ENCODE data around the gene SPINK6.

The SPINK6 gene

DNA sequence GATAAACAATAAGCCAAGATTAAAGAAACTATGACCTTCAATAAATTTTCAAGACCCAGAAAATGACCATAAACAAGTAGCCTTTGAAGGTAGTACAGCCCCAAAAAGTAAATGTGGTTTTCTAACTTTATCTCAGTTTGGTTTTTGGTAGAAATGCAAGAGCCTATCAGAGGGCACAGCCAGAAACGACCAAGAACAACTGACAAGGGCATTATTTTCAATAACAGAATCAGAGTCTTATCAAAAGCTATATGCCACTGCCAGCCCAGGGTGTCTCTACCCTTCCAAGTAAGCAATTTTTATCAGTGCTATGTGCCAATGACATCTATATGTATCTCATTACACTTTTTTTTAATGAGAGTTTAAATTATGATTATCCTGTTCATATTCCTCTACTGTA is 11.8 kb upstream of the SPINK6 start:
- no peak overlapping the region for H3K4me3 ChIP-seq (ENCODE audit: low read length)
- no peak overlapping the region for H3K27ac ChIP-seq (ENCODE audit: low read length)
- no peak overlapping the region for H3K9ac ChIP-seq (ENCODE audit: low read depth, low read length)
- H3K4me1 ChIP-seq (ENCODE audit: insufficient read depth, low read length) = no peaks in the 10 kb centered on the region
- no peaks in the 10 kb centered on the region for H3K36me3 ChIP-seq (ENCODE audit: insufficient read depth, low read depth, low read length)
- no peaks in the 10 kb centered on the region for H3K9me3 ChIP-seq (ENCODE audit: insufficient read depth, low read depth, low read length)
- H3K27me3 ChIP-seq (ENCODE audit: insufficient read depth, low read length) = no peaks in the 10 kb centered on the region

- Histone ChIP-seq H3K4me1 (ENCODE audit: insufficient read depth, low read length) (no peaks in the 10 kb centered on the region), H3K27me3 (ENCODE audit: insufficient read depth, low read length) (no peaks in the 10 kb centered on the region), H3K9me3 (ENCODE audit: insufficient read depth, low read depth, low read length) (no peaks in the 10 kb centered on the region), H3K27ac (ENCODE audit: low read length) (no peak overlapping the region), H3K36me3 (ENCODE audit: insufficient read depth, low read depth, low read length) (no peaks in the 10 kb centered on the region), H3K4me3 (ENCODE audit: low read length) (no peak overlapping the region), H3K9ac (ENCODE audit: low read depth, low read length) (no peak overlapping the region)
Observed at GRCh38 chr5:148193202-148193601, 9.6 kb upstream of the SPINK6 start.

DNA sequence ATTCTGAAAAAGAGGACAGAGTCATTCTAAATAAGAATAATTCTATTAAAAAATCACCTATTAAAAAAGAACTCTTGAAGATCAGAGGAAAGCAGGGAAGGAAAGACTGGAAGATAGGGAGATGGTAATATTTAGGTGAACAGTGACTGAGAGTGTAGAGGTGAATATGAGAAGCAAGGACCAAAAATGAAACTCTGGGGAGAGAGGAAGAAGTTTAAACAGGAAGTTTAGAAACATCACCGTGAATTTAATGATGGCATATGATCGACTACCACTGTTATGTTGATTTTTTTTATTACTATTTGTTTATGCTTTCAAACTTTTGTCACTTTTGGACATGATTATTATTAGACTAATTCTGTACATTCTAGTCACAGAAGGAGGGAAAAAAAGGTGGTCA is 1.7 kb upstream of the SPINK6 start:
- no peaks in the 10 kb centered on the region for H3K4me1 ChIP-seq (ENCODE audit: insufficient read depth, low read length)
- H3K4me3 ChIP-seq (ENCODE audit: low read length) = no peak overlapping the region
- no peaks in the 10 kb centered on the region for H3K27me3 ChIP-seq (ENCODE audit: insufficient read depth, low read length)
- H3K9me3 ChIP-seq (ENCODE audit: insufficient read depth, low read depth, low read length) = no peaks in the 10 kb centered on the region
- no peaks in the 10 kb centered on the region for H3K36me3 ChIP-seq (ENCODE audit: insufficient read depth, low read depth, low read length)
- no peak overlapping the region for H3K9ac ChIP-seq (ENCODE audit: low read depth, low read length)
- H3K27ac ChIP-seq (ENCODE audit: low read length) = no peak overlapping the region

DNA sequence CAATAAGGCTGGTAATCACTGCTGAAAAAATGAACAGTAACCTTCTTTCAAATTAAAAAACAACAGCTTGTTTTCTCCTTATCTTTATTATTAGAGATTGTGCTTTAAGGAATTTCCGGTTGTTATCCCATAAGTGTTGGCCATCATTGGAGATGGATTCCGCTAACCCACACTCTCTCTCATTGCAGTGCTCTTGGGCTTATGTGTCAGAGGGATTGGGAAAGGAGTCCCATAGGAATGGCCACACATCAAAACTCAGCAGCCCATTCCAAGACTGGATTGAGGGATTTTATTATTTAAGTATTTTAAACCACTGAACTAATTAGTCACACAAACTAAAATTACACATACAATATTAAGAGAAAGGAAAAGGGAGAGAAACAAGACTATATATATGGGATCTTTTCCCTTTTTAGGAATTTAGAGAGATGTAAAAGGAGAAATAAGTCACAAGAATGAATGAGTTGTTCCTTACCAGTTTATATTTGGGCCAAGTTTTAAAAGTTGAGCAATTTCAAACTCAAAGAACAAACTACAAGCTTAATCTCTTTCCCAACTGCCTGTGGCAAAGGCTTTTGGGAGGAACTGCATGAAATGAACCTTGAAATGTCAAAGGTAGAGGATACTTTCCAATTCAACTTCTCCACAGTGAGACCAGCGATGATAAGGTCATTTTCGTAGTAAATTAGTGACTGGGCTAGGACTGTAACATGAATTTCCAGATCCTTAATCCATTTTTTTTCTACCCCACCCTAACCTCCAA is 2.4 kb downstream of the SPINK6 start:
- Histone ChIP-seq H3K27ac (ENCODE audit: low read length) (no peak overlapping the region), H3K9ac (ENCODE audit: low read depth, low read length) (no peak overlapping the region), H3K4me3 (ENCODE audit: low read length) (no peak overlapping the region), H3K9me3 (ENCODE audit: insufficient read depth, low read depth, low read length) (no peaks in the 10 kb centered on the region), H3K4me1 (ENCODE audit: insufficient read depth, low read length) (no peaks in the 10 kb centered on the region), H3K36me3 (ENCODE audit: insufficient read depth, low read depth, low read length) (no peaks in the 10 kb centered on the region), H3K27me3 (ENCODE audit: insufficient read depth, low read length) (no peaks in the 10 kb centered on the region)

DNA sequence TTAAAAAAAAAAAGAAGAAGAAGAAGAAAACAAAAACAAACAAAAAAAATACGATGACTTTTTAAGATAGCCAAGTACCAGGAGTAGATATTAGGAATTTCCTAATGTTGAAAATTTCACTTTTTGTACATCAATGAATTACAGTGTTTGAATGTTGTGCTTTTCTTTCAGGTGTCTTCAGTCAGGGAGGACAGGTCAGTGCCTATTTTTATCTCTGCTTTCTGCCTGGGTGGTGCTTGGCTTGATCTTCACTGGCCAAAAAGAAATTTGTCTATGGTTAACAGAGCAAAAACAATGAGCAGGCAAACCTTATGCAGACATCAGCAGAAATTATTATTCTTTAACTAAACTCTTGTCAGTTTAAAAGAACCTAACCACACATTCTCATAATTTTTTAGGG is 3.0 kb downstream of the SPINK6 start:
- no peaks in the 10 kb centered on the region for H3K9me3 ChIP-seq (ENCODE audit: insufficient read depth, low read depth, low read length)
- no peaks in the 10 kb centered on the region for H3K4me1 ChIP-seq (ENCODE audit: insufficient read depth, low read length)
- H3K9ac ChIP-seq (ENCODE audit: low read depth, low read length) = no peak overlapping the region
- H3K4me3 ChIP-seq (ENCODE audit: low read length) = no peak overlapping the region
- no peaks in the 10 kb centered on the region for H3K27me3 ChIP-seq (ENCODE audit: insufficient read depth, low read length)
- H3K36me3 ChIP-seq (ENCODE audit: insufficient read depth, low read depth, low read length) = no peaks in the 10 kb centered on the region
- H3K27ac ChIP-seq (ENCODE audit: low read length) = no peak overlapping the region

DNA sequence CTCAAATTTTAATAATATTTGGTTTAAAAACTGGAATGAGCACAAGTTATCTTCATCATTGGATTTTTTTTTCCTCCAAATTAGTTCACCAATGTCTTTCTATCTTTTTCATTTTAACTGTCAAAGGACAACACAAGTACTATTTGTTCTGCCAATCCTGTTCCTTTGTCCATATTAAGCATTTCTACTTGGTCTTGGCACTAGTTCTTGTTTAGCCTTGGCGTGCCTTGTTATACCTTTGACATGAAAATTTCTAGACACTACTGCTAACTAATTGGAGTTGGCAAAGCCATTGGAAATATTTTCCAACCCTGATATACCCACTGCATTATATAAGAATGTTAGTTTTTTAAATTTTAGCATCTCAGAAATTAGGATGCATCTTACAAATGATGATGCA is 3.8 kb downstream of the SPINK6 start:
- no peaks in the 10 kb centered on the region for H3K9me3 ChIP-seq (ENCODE audit: insufficient read depth, low read depth, low read length)
- no peak overlapping the region for H3K9ac ChIP-seq (ENCODE audit: low read depth, low read length)
- H3K36me3 ChIP-seq (ENCODE audit: insufficient read depth, low read depth, low read length) = no peaks in the 10 kb centered on the region

GRCh38 chr5:148208226-148208625 is 5.4 kb downstream of the SPINK6 start:
- Histone ChIP-seq H3K9me3 (ENCODE audit: insufficient read depth, low read depth, low read length) (no peaks in the 10 kb centered on the region), H3K27ac (ENCODE audit: low read length) (no peak overlapping the region), H3K4me1 (ENCODE audit: insufficient read depth, low read length) (no peaks in the 10 kb centered on the region), H3K27me3 (ENCODE audit: insufficient read depth, low read length) (no peaks in the 10 kb centered on the region), H3K4me3 (ENCODE audit: low read length) (no peak overlapping the region), H3K36me3 (ENCODE audit: insufficient read depth, low read depth, low read length) (no peaks in the 10 kb centered on the region), H3K9ac (ENCODE audit: low read depth, low read length) (no peak overlapping the region)

More for the DNA sequence above, 3.8 kb downstream of the SPINK6 start:
- no peaks in the 10 kb centered on the region for H3K27me3 ChIP-seq (ENCODE audit: insufficient read depth, low read length)
- no peak overlapping the region for H3K4me3 ChIP-seq (ENCODE audit: low read length)
- no peaks in the 10 kb centered on the region for H3K4me1 ChIP-seq (ENCODE audit: insufficient read depth, low read length)
- no peak overlapping the region for H3K27ac ChIP-seq (ENCODE audit: low read length)

- Histone ChIP-seq H3K36me3 (ENCODE audit: insufficient read depth, low read depth, low read length) (no peaks in the 10 kb centered on the region), H3K4me3 (ENCODE audit: low read length) (no peak overlapping the region), H3K27ac (ENCODE audit: low read length) (no peak overlapping the region), H3K9me3 (ENCODE audit: insufficient read depth, low read depth, low read length) (no peaks in the 10 kb centered on the region), H3K27me3 (ENCODE audit: insufficient read depth, low read length) (no peaks in the 10 kb centered on the region), H3K9ac (ENCODE audit: low read depth, low read length) (no peak overlapping the region), H3K4me1 (ENCODE audit: insufficient read depth, low read length) (no peaks in the 10 kb centered on the region)
Observed at GRCh38 chr5:148209151-148209770, 6.4 kb downstream of the SPINK6 start.

DNA sequence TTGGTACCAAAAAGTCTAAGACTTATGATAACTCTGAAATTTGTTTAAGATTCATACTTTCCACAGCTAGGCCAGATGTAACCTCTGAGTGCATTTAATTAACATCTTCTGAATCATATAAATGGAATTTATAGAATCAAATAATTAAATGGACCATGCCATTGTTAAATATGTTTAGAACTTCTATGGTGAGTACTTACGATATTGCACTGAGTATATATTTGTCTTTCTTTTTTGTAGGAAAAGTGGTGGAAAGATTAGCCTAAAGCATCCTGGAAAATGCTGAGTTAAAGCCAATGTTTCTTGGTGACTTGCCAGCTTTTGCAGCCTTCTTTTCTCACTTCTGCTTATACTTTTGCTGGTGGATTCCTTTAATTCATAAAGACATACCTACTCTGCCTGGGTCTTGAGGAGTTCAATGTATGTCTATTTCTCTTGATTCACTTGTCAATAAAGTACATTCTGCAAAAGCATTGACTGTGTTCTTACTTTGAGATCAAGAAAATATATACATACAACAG is 11.9 kb downstream of the SPINK6 start:
- Histone ChIP-seq H3K36me3 (ENCODE audit: insufficient read depth, low read depth, low read length) (no peaks in the 10 kb centered on the region), H3K27ac (ENCODE audit: low read length) (no peak overlapping the region), H3K9me3 (ENCODE audit: insufficient read depth, low read depth, low read length) (no peaks in the 10 kb centered on the region), H3K27me3 (ENCODE audit: insufficient read depth, low read length) (no peaks in the 10 kb centered on the region), H3K4me1 (ENCODE audit: insufficient read depth, low read length) (no peaks in the 10 kb centered on the region), H3K4me3 (ENCODE audit: low read length) (no peak overlapping the region), H3K9ac (ENCODE audit: low read depth, low read length) (no peak overlapping the region)

GRCh38 chr5:148221508-148221907 is 18.7 kb downstream of the SPINK6 start:
- H3K9me3 ChIP-seq (ENCODE audit: insufficient read depth, low read depth, low read length) = no peaks in the 10 kb centered on the region
- no peaks in the 10 kb centered on the region for H3K36me3 ChIP-seq (ENCODE audit: insufficient read depth, low read depth, low read length)
- no peak overlapping the region for H3K4me3 ChIP-seq (ENCODE audit: low read length)
- no peaks in the 10 kb centered on the region for H3K27me3 ChIP-seq (ENCODE audit: insufficient read depth, low read length)
- H3K4me1 ChIP-seq (ENCODE audit: insufficient read depth, low read length) = no peaks in the 10 kb centered on the region
- H3K9ac ChIP-seq (ENCODE audit: low read depth, low read length) = no peak overlapping the region
- H3K27ac ChIP-seq (ENCODE audit: low read length) = no peak overlapping the region

DNA sequence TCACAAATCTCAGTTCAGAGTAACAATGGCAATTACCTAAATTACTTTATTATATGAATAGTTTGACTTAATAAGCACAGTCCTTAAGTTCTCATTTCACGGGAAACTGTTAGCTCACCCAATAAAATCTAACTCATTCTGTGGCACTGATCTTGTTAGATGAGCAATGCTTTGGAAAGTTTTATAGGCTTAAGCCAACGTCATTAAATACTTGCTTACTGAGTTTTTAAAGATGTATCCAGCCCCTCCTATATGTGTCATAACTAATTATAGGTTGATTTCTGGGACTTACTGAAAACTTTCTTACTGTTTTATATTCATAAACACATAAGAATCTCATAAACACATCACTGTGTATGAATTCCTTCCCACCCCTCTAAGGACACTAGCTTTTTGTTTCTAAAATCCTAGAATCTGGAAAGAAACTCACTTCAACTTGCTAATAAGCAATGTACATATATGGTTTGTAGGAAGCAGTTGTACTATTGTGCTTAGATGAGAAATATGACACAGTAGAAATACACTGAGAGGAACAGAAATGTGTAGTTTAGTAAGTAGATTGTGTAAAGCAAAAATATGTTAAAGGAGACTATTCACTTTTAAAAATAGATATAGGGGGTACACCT is 21.4 kb downstream of the SPINK6 start:
- H3K27me3 ChIP-seq (ENCODE audit: insufficient read depth, low read length) = no peaks in the 10 kb centered on the region
- H3K4me1 ChIP-seq (ENCODE audit: insufficient read depth, low read length) = no peaks in the 10 kb centered on the region
- H3K27ac ChIP-seq (ENCODE audit: low read length) = no peak overlapping the region
- H3K4me3 ChIP-seq (ENCODE audit: low read length) = no peak overlapping the region
- H3K36me3 ChIP-seq (ENCODE audit: insufficient read depth, low read depth, low read length) = no peaks in the 10 kb centered on the region
- H3K9ac ChIP-seq (ENCODE audit: low read depth, low read length) = no peak overlapping the region
- H3K9me3 ChIP-seq (ENCODE audit: insufficient read depth, low read depth, low read length) = no peaks in the 10 kb centered on the region
